DMS53 treated with DMSO at 0.1 percent for 48 hours (cell line): ENCODE data around the gene POU3F3.

Source experiments
- DNase-seq: peaks from one replicate; lab custom pipeline; 2025; ENCODE audit not compliant: unreplicated experiment; lab: John Stamatoyannopoulos, UW

The POU3F3 gene

DNA sequence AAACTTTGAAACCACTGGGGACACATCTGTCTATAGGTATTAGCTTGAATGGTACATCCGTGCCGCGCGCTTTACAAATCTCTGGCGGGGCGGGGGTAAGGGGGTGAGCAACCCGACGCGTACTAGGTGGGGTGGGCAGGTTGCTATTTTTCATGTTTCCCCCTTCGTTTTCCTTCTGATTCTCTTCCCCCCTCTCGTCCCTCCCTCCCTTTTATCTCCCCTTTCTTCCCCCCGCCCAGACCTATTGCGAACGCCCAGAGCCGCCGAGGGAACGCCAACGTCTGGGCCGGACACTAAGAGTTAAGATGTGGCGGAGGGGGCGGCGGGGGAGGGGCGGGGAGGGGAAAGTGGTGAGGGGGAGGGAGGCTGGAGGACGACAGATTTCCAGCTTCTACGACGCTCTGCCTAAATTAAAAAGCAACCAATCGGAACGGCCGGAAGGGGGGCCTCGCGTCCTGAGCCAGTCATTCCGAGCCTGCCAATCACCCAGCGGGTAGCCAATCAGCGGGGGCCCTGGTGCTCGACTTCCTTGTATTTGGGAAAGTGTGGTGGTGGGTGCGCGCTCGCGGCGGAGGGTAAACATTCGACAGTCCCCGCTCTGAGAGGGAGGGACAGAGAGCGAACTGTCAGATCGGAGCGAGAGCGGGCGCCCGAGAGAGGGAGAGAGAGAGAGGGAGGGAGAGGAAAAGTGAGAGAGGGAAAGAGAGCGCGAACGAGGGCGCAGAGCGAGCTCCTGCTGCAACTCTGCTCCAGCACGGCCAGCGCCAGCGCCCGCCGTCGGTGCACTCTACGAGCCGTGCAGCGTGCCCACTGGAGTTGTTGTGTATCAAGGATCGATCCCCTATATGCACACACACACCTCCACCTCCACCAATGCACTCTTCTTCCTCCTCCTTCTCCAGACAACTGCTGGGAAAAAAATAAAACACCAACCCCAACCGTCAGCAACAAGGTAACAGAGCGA is at the start of gene POU3F3:
Gene POU3F3, plus strand, starts transcription at position 582 of the 964 bp plus-strand sequence. CDS start 1,396 bp downstream, outside the sequence.
- DNase-seq = no peak

DNA sequence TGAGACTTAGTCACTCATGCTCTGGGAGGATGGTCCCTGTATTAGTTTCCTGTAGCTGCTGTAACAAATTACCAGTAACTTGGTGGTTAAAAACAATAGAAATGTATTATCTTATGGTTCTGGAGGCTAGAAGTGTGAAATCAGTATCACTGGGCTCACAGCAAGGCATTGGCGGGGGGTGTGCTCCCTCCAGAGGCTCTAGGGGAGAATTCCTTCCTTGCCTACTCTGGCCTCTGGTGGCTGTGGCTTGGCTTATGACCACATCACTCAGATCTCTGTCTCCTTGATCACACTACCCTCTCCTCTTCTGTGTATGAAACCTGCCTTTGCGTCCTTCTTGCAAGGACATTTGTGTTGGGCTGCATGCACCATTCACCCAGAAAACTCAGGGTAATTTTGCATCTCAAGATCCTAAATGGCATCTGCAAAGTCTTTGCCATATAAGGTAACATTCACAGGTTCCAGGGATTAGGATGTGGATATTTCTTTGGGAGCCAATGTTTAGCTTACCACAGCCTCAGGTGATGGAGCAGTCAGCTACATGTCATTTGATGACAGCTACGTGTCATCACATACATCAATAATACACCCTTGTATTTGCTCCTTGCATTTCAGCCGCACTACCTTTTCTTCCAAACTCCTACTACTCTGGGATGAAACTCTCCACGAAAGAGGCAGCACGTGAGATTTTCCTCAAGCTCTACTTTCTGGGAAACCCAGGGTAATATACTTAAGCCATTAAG is 49.6 kb upstream of the POU3F3 start:
- DNase-seq = no peak

DNA sequence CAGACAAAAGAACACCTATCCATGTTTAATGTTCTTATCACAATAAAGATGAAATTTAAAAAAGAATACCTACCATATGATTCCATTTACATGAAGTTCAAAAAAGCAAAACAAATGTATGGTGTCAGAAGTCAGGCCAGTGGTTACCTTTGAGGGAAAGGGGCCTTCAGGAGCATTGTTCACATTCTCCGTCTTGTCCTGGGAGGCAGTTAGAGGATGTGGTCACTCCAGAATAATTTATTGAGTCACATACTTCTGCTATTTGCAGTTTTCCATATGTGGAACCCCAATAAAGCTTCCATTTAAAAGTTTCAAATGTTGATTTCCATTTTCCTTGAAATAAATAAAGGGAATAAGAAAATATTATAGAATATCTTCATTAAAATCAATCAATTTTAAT is 41.6 kb upstream of the POU3F3 start:
- no peak for DNase-seq

DNA sequence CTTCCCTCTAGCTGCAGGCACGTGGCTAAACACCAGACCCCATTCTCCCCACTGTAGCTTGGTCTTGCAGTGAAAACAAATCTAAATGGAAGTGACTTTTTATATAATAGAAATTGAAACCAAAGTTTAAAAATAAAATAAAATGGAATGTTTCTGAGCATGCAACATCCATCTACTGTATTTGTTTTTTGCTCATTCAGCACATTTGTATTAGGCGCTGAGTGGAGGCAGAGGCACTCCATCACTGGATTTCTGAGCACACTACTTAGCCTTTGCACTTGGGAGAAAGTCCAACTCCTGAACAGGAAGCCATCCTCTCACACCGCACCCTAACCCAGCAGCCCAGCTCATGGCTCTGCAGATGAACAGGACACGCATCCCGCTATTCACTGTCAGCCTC is 37.8 kb upstream of the POU3F3 start:
- DNase-seq = no peak

DNA sequence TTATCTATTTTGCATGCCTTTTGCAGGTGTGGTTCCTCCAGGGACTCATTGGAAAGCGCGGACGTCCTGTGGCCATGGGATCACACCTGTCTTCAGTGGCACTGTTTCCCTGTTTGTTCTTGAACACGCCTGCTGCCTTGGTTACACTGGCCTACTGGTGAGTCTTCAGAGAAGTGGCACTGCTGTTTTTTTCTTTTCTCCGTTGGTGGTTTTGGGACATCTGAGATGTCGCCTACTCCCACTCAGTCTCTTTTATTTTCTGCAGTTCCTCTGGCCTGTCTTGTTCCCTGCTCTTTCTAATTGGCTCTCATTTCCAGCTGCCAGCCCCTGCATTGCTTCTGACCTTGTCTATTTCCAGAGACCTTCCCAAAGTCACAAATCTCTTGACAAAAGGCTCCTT is 35.7 kb upstream of the POU3F3 start:
- DNase-seq = no peak

DNA sequence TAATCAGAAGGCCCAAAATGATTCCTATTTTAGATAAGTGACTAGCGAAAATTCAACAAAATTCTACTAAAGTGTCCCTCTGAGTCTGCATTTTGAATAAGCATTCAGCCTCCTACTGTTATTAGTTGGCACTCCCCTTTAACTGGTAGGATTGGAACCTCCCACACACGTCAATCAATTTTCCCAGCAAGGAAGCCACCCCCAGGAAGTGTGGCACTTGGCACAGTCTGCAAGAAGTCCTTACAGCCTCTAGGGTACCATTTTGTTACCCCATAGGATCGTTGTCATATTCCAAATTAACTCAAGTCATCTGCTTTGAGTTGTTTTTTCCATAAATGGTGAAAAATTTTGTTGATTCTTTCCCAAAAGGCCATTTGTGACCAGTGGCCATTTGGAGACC is 33.8 kb upstream of the POU3F3 start:
- no peak for DNase-seq

DNA sequence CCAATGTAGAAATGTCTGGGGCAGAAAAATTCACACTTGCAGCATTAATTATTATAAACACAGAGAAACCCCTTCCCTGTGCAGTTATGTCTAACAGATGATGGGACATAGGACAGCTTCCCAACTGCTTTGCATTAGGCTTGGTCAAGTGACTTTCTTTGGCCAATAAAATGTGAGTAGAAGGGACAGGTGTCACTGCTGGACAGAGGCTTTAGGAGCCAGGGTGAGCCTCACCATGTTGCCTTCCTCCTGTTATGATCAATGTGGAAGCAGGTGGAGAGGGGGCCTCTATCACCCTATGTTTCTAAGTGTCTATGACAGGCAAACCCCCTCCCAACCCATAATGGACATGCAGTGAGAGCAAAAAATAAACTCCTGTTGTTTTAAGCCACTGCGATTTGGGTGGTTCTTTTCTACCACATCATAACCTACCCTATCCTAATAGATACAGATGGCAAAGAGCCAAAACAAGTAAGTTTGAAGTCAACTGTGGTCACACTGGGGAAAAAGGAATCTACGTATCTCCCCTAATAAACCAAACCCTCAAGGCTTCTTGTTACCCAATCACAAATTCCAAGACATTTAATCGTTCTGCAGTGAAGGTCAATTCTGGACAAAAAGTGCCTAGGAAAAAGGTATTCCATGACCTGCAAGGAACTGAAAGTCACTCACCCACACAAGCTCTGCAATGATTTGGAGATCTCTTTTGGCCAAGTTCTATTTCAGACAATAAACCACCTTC is 28.6 kb upstream of the POU3F3 start:
- no peak for DNase-seq

DNA sequence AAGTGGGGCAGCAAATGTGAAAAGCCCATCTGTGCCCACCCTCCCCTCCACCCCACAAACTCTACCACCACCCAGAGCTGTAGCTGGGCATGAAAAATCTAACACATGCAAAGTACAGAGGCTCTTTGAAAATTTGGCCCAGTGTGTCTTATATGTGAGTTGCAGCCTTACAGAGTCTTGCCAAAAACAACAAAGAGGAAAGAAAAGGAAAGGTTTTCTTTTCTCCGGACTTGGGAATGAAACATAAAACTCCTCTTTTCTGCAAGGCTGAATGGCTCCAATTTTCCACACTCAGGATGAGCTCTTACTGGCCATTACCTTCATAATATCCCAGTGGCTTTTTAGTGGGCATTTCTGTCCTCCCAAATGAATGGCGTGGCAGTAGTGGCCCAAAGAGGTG is 27.9 kb upstream of the POU3F3 start:
- no peak for DNase-seq

DNA sequence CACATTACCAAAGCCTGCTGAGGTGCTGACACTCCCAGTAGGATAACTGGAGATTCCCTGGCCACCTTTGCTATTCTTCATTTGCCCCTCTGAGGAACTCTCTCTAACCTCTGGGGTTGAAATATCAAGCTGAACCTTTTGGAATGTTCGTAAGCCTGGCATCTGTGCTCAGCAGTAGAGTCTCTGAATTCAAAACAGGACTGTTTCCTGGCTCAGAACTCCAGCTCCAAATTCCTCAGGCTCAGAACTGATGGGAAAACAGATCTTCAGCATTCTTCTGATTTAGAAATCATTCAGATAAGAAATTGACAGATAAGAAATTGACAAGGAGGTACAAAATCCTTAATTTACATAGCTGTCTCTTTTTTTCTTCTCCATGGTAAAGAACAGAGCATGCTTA is 22.2 kb upstream of the POU3F3 start:
- no peak for DNase-seq

DNA sequence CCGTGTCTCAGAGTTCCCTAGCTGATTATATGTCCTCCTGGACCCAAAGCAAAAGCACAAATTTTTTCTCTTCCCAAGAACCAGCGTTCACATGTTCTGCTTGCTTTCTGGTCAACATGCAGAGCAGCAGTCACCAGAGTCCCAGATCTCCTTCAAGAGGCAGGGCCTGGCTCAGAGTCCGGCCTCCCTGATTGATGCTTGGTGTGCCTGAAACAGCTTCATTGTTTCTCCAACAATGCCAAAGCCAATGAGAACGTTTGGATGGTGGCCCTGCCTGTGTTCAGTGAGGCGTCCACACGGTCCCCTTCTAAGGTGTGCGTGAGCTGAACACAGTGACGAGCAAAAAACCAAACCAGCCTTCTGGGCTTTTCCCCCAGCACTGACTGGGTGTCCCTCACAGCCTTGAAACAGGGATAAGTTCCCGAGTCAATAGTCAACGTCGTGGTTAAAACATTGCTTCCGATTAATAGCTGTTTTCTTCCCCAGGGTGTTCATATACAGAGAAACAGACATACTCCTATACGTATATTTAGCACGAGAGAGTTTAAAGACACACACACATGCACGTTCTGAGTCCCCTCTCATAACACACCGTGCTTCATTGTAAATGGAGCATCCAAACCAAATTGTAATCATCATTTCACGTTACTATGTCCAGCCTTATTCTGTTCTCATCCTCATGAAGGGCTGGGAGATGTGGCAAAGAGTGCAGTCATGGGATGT is 19.3 kb upstream of the POU3F3 start:
- DNase-seq = no peak

DNA sequence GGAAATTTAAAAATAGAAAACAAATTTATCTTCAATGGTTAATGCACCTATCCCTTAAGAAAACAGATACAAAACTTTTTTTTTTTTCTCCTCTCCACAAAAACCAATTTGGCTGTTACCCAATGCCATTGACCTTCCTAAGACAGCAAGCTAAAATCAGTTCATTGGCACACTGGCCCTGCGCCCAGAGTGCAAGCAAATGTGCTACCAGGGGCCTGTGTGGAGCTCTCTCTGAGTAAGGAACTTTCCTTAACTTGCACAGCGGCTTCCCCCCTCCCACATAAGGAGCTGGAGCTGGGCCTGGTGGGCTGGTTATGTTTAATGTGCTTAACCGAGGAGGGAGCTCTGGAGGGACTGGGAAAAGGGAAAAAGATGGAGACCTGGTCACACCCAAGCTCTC is 17.6 kb upstream of the POU3F3 start:
- no peak for DNase-seq

DNA sequence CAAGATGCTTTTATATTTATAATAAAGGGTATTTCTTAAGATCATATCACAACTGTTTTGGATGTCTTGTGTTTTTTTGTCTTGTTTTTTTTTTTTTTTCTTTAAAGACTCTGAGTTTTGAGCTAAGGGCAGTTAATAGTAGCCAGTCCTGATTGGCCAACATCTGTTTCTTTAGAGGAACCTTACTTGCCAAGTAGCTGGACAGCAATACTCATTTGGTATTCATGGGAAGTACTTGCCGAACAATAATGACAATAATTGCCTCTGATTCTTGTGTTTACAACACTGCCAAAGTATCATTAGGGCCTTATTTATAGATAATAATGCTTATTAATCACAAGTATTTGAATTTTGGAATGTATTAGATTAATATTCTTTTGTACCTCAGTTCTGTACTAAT is 17.1 kb upstream of the POU3F3 start:
- no peak for DNase-seq

DNA sequence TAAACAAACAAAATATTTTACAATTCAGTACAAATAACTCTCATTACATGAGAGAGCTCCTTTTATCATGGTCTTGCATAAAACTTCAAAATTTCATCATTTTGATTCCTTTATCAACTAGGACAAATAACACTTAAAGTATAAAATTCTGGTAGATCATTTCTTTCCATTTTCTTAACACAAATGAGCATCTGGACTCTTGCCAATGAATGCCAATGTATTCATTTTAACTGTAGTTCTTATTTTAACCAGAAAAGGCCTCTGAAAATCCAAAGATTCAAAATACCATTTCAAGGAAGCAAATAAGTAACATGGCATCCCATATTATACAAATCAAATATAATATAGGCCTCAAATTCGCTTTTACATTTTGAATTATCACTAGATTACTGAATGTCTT is 13.8 kb upstream of the POU3F3 start:
- DNase-seq = no peak

DNA sequence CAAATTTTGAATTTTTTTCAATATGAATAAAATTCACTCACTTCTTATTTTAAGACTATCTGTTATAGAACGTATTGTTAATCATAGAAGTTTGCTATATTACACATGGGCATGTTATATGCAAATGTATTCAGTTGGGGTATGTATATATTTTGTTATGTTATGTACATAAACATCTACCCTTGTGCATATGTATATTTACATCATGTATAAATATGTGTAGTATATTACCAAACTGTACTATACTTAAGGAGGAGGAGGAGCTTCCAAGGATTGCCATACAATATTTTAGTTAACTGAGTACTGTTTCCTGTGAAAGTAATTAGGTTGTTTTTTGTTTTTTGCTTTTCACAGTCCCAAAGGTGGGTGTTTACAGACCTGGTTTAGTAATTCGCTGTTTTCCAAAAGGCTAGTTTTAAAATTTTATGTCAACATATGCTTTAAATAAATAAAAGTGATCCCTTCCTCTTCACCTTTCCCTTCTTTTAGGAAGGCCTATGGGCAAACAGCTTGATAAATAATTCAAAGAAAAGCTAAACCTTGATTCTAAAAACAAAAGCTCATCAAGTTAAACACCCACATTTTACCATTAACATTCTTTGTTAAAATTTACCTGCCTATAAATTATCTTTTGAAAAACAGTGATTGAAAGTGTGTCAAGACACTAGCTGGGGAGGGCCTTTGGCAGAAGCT is 12.9 kb upstream of the POU3F3 start:
- DNase-seq = no peak

DNA sequence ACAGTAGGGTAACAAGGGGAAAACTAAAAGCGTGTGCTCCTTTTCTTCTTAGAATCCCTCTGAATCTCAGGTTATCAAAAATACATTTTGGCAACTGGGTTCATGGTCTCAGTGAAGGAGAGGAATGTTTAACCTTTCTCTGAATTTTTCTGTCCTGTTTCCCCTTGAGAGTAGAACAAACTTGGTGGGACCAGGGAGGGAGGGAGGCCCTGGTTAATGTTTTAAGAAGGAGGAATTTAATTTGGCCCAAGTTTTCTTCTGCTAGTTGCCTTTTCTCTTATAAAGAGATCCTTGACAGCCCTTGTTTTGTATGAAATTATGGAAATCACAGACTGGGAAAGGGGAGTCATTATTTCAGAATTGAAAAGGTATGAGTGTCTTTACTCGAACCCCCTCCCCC is 12.2 kb upstream of the POU3F3 start:
- DNase-seq = no peak

DNA sequence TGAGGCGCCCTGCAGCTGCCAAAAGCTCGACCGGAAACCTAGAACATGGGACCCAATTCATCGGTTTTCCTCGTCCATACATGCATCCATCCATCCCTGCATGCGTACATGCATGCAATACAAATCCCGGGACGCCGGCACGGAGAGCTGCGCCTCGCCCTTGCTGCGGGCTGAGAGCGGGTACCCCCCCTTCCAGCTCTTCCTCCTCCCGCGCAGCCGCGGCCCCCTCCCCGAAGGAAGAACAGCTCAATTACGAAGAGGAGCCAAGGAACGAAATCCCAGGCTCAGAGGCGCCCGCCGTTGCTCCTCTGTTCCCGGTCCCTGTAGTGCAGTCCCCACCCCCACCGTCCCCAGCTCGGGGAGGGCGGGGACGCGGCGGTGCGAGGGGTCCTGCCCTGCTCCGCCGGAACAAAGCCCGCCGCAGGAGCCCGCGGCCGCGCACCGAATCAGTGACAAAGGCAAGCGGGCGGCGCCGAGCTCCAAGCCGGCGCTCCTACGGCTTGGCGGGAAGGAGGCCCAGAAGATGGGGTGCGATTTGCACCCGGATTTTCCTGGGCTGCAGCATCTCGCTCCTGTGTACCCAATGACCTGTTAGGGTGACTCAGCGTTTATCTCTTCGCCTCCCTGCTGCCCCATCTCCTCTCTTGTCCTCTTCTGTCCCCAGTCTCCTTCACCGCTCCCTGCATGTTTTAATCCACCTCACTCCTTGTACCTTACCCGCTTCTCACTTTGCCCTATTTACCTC is 8.9 kb upstream of the POU3F3 start:
- DNase-seq = no peak

DNA sequence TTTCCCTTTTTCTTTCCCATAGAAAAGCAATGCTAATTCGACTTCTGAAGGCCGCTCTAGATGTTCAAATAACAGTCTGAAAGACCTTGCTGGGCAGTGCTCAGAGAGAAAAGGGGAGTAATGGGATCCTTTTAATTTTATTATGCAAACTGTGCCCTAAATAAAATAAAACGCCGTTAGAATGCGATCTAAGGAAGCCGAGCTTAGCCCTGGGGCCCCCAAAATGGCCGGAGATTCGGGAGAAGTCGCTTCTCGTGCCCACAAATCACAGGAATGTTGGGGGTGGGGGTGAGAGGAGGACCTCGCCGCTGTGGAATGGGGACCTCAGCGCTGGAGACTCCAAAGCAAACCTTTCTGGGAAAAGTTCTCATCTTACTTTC is 8.4 kb upstream of the POU3F3 start:
- no peak for DNase-seq

DNA sequence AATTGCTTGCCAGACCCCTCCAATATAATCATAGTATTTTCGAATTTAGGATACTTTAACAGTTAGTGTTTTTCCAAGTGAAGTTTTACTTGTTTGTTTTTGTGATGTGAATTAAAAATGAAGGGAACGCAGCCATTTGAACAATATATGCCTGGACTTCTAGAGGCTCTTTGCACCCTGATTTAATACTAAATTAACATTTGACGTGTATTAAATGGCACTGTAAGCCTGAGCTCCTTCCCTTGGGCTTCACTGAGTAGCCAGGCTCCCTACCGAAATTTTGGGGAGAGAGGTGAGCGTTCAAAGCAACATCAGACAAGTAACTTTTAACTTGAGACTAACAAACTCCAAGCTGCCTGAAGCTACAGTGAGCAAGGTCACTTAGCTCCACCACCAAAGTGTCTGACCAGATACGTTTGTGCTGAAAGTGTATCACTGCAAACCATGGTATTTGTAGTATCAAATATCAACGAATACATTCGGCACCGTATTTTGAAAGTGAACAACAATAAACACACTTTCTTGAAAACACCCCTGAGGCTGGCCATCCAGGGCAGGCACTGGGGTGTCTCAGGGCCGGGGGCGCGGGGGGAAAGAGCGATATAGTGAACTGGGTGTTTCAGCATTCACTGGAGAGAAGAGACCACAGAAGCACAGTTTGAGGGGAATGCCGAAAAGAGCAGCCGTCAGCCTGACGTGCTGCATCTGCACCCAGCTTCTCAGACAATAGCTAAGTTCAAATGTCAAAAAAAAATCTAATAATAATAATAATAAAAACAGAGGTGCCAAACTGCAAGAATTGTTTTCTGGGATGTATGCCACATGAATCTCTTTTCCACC is 7.7 kb upstream of the POU3F3 start:
- no peak for DNase-seq
